Endodermal cell (in vitro differentiated cells): ENCODE measurements around the gene SEMA3D. TPM values are rescaled to one million over a fixed set of nuclear protein-coding genes. Genes with fewer than 3 reads are reported as not detected.

Source experiments
- DNase-seq: peaks from one replicate; pipeline ENCODE4 v3.0.0-alpha.2; 2017
- H3K27ac ChIP-seq: 2 replicates; pipeline ENCODE4 v1.5.1; 2013; ENCODE audit warnings: mild to moderate bottlenecking, low read depth, low read length, moderate library complexity
- H3K27me3 ChIP-seq: 2 replicates; pipeline ENCODE4 v1.6.1; 2013; ENCODE audit warnings: mild to moderate bottlenecking, low read length, moderate library complexity; ENCODE audit not compliant: insufficient read depth, control insufficient read depth, poor library complexity, severe bottlenecking
- H3K36me3 ChIP-seq: 2 replicates; pipeline ENCODE4 v1.7.0; 2013; ENCODE audit warnings: mild to moderate bottlenecking, low read length, moderate library complexity; ENCODE audit not compliant: control insufficient read depth, insufficient read depth
- H3K4me1 ChIP-seq: one replicate; pipeline ENCODE4 v1.7.0; 2013; ENCODE audit warnings: low read length; ENCODE audit not compliant: control insufficient read depth, insufficient read depth
- H3K4me3 ChIP-seq: 2 replicates; pipeline ENCODE4 v1.5.1; 2013; ENCODE audit warnings: mild to moderate bottlenecking, low read length, moderate library complexity
- H3K9ac ChIP-seq: 2 replicates; pipeline ENCODE4 v1.6.1; 2013; ENCODE audit warnings: mild to moderate bottlenecking, low read length, moderate library complexity; ENCODE audit not compliant: poor library complexity, severe bottlenecking; ENCODE audit errors: extremely low read depth
- H3K9me3 ChIP-seq: 2 replicates; pipeline ENCODE4 v1.6.1; 2013; ENCODE audit warnings: mild to moderate bottlenecking, low read length, moderate library complexity; ENCODE audit not compliant: control insufficient read depth
- H3K27ac Mint-ChIP-seq: 2 replicates; pipeline ENCODE4 v1.8.0; 2020; ENCODE audit warnings: mixed read lengths
- H3K27me3 Mint-ChIP-seq: 2 replicates; pipeline ENCODE4 v1.8.0; 2021; ENCODE audit warnings: mild to moderate bottlenecking, mixed read lengths; ENCODE audit not compliant: insufficient read depth
- H3K36me3 Mint-ChIP-seq: 2 replicates; pipeline ENCODE4 v1.8.0; 2020; ENCODE audit warnings: low read depth, mixed read lengths
- H3K4me1 Mint-ChIP-seq: 2 replicates; pipeline ENCODE4 v1.8.0; 2020; ENCODE audit warnings: mixed read lengths
- H3K4me3 Mint-ChIP-seq: 2 replicates; pipeline ENCODE4 v1.8.0; 2020; ENCODE audit warnings: mild to moderate bottlenecking, moderate library complexity, mixed read lengths
- H3K9me3 Mint-ChIP-seq: 2 replicates; pipeline ENCODE4 v1.8.0; 2020; ENCODE audit warnings: mild to moderate bottlenecking, mixed read lengths
- WGBS, 2 experiments: methylation state at CpG; one replicate each; pipeline versions ENCODE4 v1.1.5 to v1.1.7; 2013; ENCODE audit warnings: missing lambda C conversion rate in 2 of 2, mixed read lengths in 1 of 2; ENCODE audit not compliant: insufficient coverage in 1 of 2, insufficient read length in 1 of 2; 5-methylcytosine and 5-hydroxymethylcytosine counted together
- total RNA-seq, 2 donors: library from RNA; stranded (reverse); fragmentation: NEBNext Ultra II Directional in 1 of 2; extraction: Animal tissue kit (Norgen Biotek cat#: 25700) in 1 of 2; gene quantifications; 2 replicates in 1 of 2; 3 replicates in 1 of 2; pipeline ENCODE4 v1.2.1, GENCODE V29; 2021
- TF ChIP-seq, protein P1 (sequence below): fragments of 200-600 bp; sonication (generic); conservative IDR thresholded peaks from 2 replicates; pipeline ENCODE4 v1.5.0; 2021; ENCODE audit warnings: antibody characterized with exemption, mild to moderate bottlenecking

Gene SEMA3D
- total RNA-seq, 2 donors from 2014 or later: 6.5 to 13.9 TPM

DNA sequence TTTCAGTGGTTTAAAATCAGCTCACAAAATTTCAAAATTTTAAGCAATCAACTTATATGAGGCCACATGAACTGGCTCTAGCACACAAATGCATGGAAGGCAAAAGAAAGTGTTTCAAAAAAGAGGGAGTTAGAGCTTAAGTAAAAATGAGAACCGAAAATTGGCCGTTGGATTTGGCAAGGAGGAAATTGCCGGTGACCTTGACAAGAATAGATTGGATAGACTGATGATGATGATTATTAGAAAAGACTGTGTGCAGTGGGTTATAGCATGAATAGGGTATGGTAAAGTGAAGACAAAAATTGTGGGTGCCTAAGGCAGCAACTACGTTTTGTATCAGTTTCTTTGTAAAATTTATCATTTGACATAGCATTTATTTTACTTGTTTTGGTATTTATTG, 175.7 kb downstream of the SEMA3D start:
- no peaks in the 10 kb centered on the region for H3K27me3 Mint-ChIP-seq
- H3K27ac ChIP-seq: no peak overlapping the region
- 95 to 97% methylated on average over 3 to 4 of the region's 4 CpGs for WGBS, 2 experiments

GRCh38 chr7:85010306-85010705, 176.6 kb downstream of the SEMA3D start:
- Mint-ChIP-seq H3K36me3 (no peaks in the 10 kb centered on the region), H3K27ac (no peak overlapping the region), H3K27me3 (no peaks in the 10 kb centered on the region), H3K4me1 (peaks cover 4% of the 10 kb centered on the region), H3K9me3 (no peaks in the 10 kb centered on the region), H3K4me3 (no peak overlapping the region)
- no peak for DNase-seq
- Histone ChIP-seq H3K27ac (no peak overlapping the region), H3K27me3 (no peaks in the 10 kb centered on the region), H3K36me3 (no peaks in the 10 kb centered on the region), H3K9me3 (no peaks in the 10 kb centered on the region), H3K4me3 (no peak overlapping the region), H3K4me1 (no peaks in the 10 kb centered on the region), H3K9ac (no peak overlapping the region)
- TF ChIP-seq, protein P1, sequence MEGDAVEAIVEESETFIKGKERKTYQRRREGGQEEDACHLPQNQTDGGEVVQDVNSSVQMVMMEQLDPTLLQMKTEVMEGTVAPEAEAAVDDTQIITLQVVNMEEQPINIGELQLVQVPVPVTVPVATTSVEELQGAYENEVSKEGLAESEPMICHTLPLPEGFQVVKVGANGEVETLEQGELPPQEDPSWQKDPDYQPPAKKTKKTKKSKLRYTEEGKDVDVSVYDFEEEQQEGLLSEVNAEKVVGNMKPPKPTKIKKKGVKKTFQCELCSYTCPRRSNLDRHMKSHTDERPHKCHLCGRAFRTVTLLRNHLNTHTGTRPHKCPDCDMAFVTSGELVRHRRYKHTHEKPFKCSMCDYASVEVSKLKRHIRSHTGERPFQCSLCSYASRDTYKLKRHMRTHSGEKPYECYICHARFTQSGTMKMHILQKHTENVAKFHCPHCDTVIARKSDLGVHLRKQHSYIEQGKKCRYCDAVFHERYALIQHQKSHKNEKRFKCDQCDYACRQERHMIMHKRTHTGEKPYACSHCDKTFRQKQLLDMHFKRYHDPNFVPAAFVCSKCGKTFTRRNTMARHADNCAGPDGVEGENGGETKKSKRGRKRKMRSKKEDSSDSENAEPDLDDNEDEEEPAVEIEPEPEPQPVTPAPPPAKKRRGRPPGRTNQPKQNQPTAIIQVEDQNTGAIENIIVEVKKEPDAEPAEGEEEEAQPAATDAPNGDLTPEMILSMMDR: no peak

More for the DNA sequence above, 175.7 kb downstream of the SEMA3D start:
- Mint-ChIP-seq H3K27ac (no peak overlapping the region), H3K36me3 (no peaks in the 10 kb centered on the region), H3K4me1 (peaks cover 4% of the 10 kb centered on the region), H3K9me3 (no peaks in the 10 kb centered on the region), H3K4me3 (no peak overlapping the region)
- Histone ChIP-seq H3K9me3 (no peaks in the 10 kb centered on the region), H3K4me3 (no peak overlapping the region), H3K36me3 (no peaks in the 10 kb centered on the region), H3K9ac (no peak overlapping the region), H3K4me1 (no peaks in the 10 kb centered on the region), H3K27me3 (no peaks in the 10 kb centered on the region)
- TF ChIP-seq, protein P1: no peak
- no peak for DNase-seq

DNA sequence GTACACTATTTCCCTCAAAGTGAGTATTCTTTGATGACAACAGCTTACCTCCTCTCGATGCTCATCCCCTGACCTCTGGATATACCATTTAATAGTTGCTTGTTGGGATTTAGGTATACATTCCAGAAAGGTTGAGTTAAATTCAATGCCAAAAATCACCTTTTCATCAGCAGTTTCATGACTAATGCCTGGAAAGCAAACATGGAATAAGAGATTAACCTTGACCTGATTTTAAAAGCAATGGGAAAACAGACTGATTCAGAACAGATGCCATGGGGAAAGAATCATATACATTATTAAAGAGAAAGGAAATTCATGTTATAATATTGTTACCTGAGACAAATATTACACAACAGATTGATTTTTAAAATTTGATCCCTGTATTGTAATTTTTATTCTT, 180.1 kb downstream of the SEMA3D start:
- Mint-ChIP-seq H3K9me3 (no peaks in the 10 kb centered on the region), H3K27me3 (no peaks in the 10 kb centered on the region), H3K4me3 (no peak overlapping the region), H3K4me1 (peaks cover 5% of the 10 kb centered on the region), H3K36me3 (no peaks in the 10 kb centered on the region), H3K27ac (no peak overlapping the region)
- no peak overlapping the region for H3K4me3 ChIP-seq
- no peaks in the 10 kb centered on the region for H3K36me3 ChIP-seq
- H3K27ac ChIP-seq: no peak overlapping the region
- H3K27me3 ChIP-seq: no peaks in the 10 kb centered on the region
- no peaks in the 10 kb centered on the region for H3K9me3 ChIP-seq
- no peak overlapping the region for H3K9ac ChIP-seq
- peaks cover 8% of the 10 kb centered on the region for H3K4me1 ChIP-seq
- no peak for DNase-seq
- 100% methylated on average over 1 of the region's 1 CpG; no CpG with 5 or more reads in 1 of the 2 experiments for WGBS, 2 experiments
- TF ChIP-seq, protein P1: no peak
